Retinal pigment epithelial cell (primary cell): ENCODE results near the gene ZNF132.

Experiments used
- DNase-seq: peaks from one replicate; pipeline ENCODE4 v3.0.0-alpha.2; 2010; ENCODE audit warnings: low read depth
- H3K4me3 ChIP-seq: 2 replicates; pipeline ENCODE4 v1.5.1; 2011; ENCODE audit warnings: mild to moderate bottlenecking, low read length, control low read depth, moderate library complexity
- CTCF ChIP-seq: conservative IDR thresholded peaks from 2 replicates; pipeline ENCODE4 v1.5.1; 2011; ENCODE audit warnings: low read depth, low read length, control low read depth, inconsistent platforms

Gene ZNF132

GRCh38 chr19:58398087-58398486, 41.9 kb downstream of the ZNF132 start:
- TF ChIP-seq CTCF = no peak
- H3K4me3 ChIP-seq = no peak overlapping the region
- no peak for DNase-seq

- H3K4me3 ChIP-seq = no peak overlapping the region
- no peak for DNase-seq
- TF ChIP-seq CTCF = no peak
These were observed 42.4 kb downstream of the ZNF132 start for GRCh38 chr19:58397533-58398037.

GRCh38 chr19:58396691-58397532, 43.0 kb downstream of the ZNF132 start:
- H3K4me3 ChIP-seq = no peak overlapping the region
- TF ChIP-seq CTCF = no peak
- no peak for DNase-seq

GRCh38 chr19:58395979-58396627, 43.9 kb downstream of the ZNF132 start:
- no peak overlapping the region for H3K4me3 ChIP-seq
- TF ChIP-seq CTCF = no peak
- no peak for DNase-seq

- TF ChIP-seq CTCF = no peak
- H3K4me3 ChIP-seq = no peak within 1 kb of the TSS
- no peak for DNase-seq
These were observed 44.6 kb downstream of the ZNF132 start, which contains the start of gene RNF225 for GRCh38 chr19:58395220-58395978. RNF225 (plus strand) TSS chr19:58395656; CDS start chr19:58396090, 434 bp downstream.

GRCh38 chr19:58394821-58395219, 45.1 kb downstream of the ZNF132 start:
- no peak overlapping the region for H3K4me3 ChIP-seq
- no peak for TF ChIP-seq CTCF
- DNase-seq = no peak
